HEK293T (cell line): ENCODE data around the gene SIGLEC9.

ENCODE experiments used
- ARNT ChIP-seq: fragments of 450-650 bp; IDR thresholded peaks from 2 replicates; pipeline ENCODE4 v1.6.1; 2017; ENCODE audit warnings: mild to moderate bottlenecking
- BHLHE40 ChIP-seq: fragments of 450-650 bp; IDR thresholded peaks from 2 replicates; pipeline ENCODE4 v1.6.1; 2016; ENCODE audit warnings: mild to moderate bottlenecking, moderate library complexity, borderline replicate concordance
- ELF4 ChIP-seq: fragments of 450-650 bp; IDR thresholded peaks from 2 replicates; pipeline ENCODE4 v1.6.1; 2017; ENCODE audit warnings: antibody characterized with exemption
- FOXK2 ChIP-seq: fragments of 450-650 bp; IDR thresholded peaks from 2 replicates; pipeline ENCODE4 v1.6.1; 2016; ENCODE audit warnings: mild to moderate bottlenecking
- SP1 ChIP-seq: fragments of 450-650 bp; IDR thresholded peaks from 2 replicates; pipeline ENCODE4 v1.6.1; 2017
- ZNF384 ChIP-seq: fragments of 450-650 bp; IDR thresholded peaks from 2 replicates; pipeline ENCODE4 v1.6.1; 2016
- TF ChIP-seq, protein P1 (sequence below): fragments of 450-650 bp; IDR thresholded peaks from 2 replicates; pipeline ENCODE4 v1.6.1; 2016

DNA sequence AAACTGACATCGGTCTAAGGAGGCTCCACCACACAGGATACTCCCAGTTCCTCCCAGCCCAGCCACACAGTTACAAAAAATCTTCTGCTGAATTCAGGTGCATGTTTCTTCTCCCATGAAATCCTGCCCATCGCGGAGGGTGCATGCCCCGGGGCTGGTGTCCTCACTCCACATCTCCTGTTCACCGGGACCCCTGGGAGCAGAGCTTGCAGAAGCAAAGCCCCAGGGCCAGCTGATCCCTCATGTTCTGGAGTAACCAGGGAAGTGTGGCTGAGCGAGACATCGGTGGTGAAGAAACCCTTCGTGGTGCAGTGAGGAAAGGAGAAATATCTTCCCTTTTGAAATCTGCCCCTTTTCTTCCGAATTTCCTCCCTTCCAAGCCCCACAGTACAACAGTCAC lies 904 bp upstream of the SIGLEC9 start:
- no peak for TF ChIP-seq ELF4
- no peak for TF ChIP-seq ZNF384
- no peak for TF ChIP-seq FOXK2
- TF ChIP-seq BHLHE40, result no peak
- no peak for TF ChIP-seq SP1
- TF ChIP-seq ARNT, result no peak
- TF ChIP-seq, protein P1, sequence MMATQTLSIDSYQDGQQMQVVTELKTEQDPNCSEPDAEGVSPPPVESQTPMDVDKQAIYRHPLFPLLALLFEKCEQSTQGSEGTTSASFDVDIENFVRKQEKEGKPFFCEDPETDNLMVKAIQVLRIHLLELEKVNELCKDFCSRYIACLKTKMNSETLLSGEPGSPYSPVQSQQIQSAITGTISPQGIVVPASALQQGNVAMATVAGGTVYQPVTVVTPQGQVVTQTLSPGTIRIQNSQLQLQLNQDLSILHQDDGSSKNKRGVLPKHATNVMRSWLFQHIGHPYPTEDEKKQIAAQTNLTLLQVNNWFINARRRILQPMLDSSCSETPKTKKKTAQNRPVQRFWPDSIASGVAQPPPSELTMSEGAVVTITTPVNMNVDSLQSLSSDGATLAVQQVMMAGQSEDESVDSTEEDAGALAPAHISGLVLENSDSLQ, result no peak
